Caco-2 (cell line): ENCODE data around the gene MAPK14. TPM values are rescaled to one million over a fixed set of nuclear protein-coding genes. Genes with fewer than 3 reads are reported as not detected.

Experiments used
- BruUV-seq: library from RNA; stranded (reverse); fragments of 400-500 nt; replicated peaks from 2 replicates; lab custom pipeline; 2021; lab: Mats Ljungman, UMichigan
- CTCF ChIA-PET: fragments of 300-600 bp; sonication (Branson Sonifier 250); formaldehyde crosslinking; loops from one replicate; lab custom pipeline; 2022; ENCODE audit warnings: antibody characterized with exemption; lab: Charles Lee
- POLR2A ChIA-PET: fragments of 300-600 bp; sonication (Branson Sonifier 250); formaldehyde crosslinking; loops from one replicate; lab custom pipeline; 2022; ENCODE audit warnings: antibody characterized with exemption; lab: Charles Lee
- DNase-seq, 2 experiments: peaks; one replicate each; pipeline versions ENCODE4 v3.0.0 to v3.0.0-alpha.2; 2020 to 2022
- H3K27me3 ChIP-seq: replicated peaks from 2 replicates; pipeline ENCODE4 v1.6.0; 2011; ENCODE audit warnings: low read length; ENCODE audit not compliant: control insufficient read depth, insufficient read depth
- H3K36me3 ChIP-seq: 2 replicates; pipeline ENCODE4 v1.5.1; 2011; ENCODE audit warnings: low read length; ENCODE audit not compliant: control insufficient read depth, insufficient read depth
- H3K4me1 ChIP-seq: fragments of 250-450 bp; sonication (Bioruptor Pico); 2 replicates; pipeline ENCODE4 v1.5.1; 2020; ENCODE audit warnings: mild to moderate bottlenecking
- H3K4me3 ChIP-seq: 2 replicates; pipeline ENCODE4 v1.5.1; 2011; ENCODE audit warnings: low read depth, mild to moderate bottlenecking, control low read depth, low read length
- H3K9me3 ChIP-seq: fragments of 250-450 bp; sonication (Bioruptor Pico); 2 replicates; pipeline ENCODE4 v1.5.1; 2020; ENCODE audit warnings: mild to moderate bottlenecking, moderate library complexity
- H3K27ac Mint-ChIP-seq: one replicate; pipeline ENCODE4 v1.8.0; 2022; ENCODE audit warnings: mixed read lengths; ENCODE audit not compliant: unreplicated experiment
- H3K27me3 Mint-ChIP-seq: one replicate; pipeline ENCODE4 v1.8.0; 2022; ENCODE audit warnings: mixed read lengths; ENCODE audit not compliant: insufficient read depth, unreplicated experiment
- H3K36me3 Mint-ChIP-seq: one replicate; pipeline ENCODE4 v1.8.0; 2022; ENCODE audit warnings: mild to moderate bottlenecking, mixed read lengths; ENCODE audit not compliant: insufficient read depth, unreplicated experiment
- H3K4me1 Mint-ChIP-seq: one replicate; pipeline ENCODE4 v1.8.0; 2022; ENCODE audit warnings: low read depth, mixed read lengths; ENCODE audit not compliant: unreplicated experiment
- H3K4me3 Mint-ChIP-seq: one replicate; pipeline ENCODE4 v1.8.0; 2022; ENCODE audit warnings: mild to moderate bottlenecking, moderate library complexity, mixed read lengths; ENCODE audit not compliant: unreplicated experiment
- H3K9me3 Mint-ChIP-seq: one replicate; pipeline ENCODE4 v1.8.0; 2022; ENCODE audit warnings: mixed read lengths; ENCODE audit not compliant: unreplicated experiment
- intact Hi-C: fragments of 100-400 bp; cut with micrococcal nuclease; formaldehyde crosslinking; loops from one replicate; pipeline ENCODE4 v1.10.0; 2022; ENCODE audit not compliant: unreplicated experiment
- total RNA-seq: library from RNA; stranded (reverse); gene quantifications from 2 replicates; pipeline ENCODE4 v1.2.3, GENCODE V29; 2022
- TF ChIP-seq, protein P1 (sequence below), 2 experiments: fragments of 200-600 bp in 1 of 2; IDR thresholded peaks; 1 replicate in 1 of 2; 2 replicates in 1 of 2; pipeline versions ENCODE4 v1.5.1 to v1.8.0; 2011 to 2022; ENCODE audit warnings: antibody characterized with exemption in 1 of 2, control low read depth in 1 of 2, inconsistent platforms in 1 of 2, low read depth in 1 of 2, low read length in 1 of 2, mild to moderate bottlenecking in 1 of 2, moderate library complexity in 1 of 2; ENCODE audit not compliant: insufficient read depth in 1 of 2, severe bottlenecking in 1 of 2, unreplicated experiment in 1 of 2

MAPK14 gene
- total RNA-seq, 1 experiment from 2014 or later: 72.0 TPM

- POLR2A ChIA-PET: no interaction called here
- intact Hi-C loops: no loop called here
- Mint-ChIP-seq H3K27ac (no peak overlapping the region), H3K27me3 (no peaks in the 10 kb centered on the region), H3K4me3 (no peak overlapping the region), H3K9me3 (no peaks in the 10 kb centered on the region), H3K4me1 (peaks cover 12% of the 10 kb centered on the region), H3K36me3 (peaks cover 7% of the 10 kb centered on the region)
- CTCF ChIA-PET: interaction anchor here (0.5 to 1.1 kb wide), 2 partner anchors 158 to 611 kb away, joined by 3 to 6 read pairs; no protein-coding TSS in a partner anchor
- peaks cover 8% of the 10 kb centered on the region for H3K36me3 ChIP-seq
- H3K4me1 ChIP-seq: peaks cover 13% of the 10 kb centered on the region
- no peaks in the 10 kb centered on the region for H3K9me3 ChIP-seq
- BruUV-seq: no TSS peak
- H3K4me3 ChIP-seq: no peak overlapping the region
- H3K27me3 ChIP-seq: no peaks in the 10 kb centered on the region
- no peak for DNase-seq
- TF ChIP-seq, protein P1, sequence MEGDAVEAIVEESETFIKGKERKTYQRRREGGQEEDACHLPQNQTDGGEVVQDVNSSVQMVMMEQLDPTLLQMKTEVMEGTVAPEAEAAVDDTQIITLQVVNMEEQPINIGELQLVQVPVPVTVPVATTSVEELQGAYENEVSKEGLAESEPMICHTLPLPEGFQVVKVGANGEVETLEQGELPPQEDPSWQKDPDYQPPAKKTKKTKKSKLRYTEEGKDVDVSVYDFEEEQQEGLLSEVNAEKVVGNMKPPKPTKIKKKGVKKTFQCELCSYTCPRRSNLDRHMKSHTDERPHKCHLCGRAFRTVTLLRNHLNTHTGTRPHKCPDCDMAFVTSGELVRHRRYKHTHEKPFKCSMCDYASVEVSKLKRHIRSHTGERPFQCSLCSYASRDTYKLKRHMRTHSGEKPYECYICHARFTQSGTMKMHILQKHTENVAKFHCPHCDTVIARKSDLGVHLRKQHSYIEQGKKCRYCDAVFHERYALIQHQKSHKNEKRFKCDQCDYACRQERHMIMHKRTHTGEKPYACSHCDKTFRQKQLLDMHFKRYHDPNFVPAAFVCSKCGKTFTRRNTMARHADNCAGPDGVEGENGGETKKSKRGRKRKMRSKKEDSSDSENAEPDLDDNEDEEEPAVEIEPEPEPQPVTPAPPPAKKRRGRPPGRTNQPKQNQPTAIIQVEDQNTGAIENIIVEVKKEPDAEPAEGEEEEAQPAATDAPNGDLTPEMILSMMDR (IDR thresholded peaks at IDR 0.05; ENCODE audit: insufficient read depth in 1 of 2, low read depth in 1 of 2, low read length in 1 of 2, severe bottlenecking in 1 of 2, unreplicated experiment in 1 of 2): no peak
Observed at GRCh38 chr6:36133912-36134311, 106.3 kb downstream of the MAPK14 start.

DNA sequence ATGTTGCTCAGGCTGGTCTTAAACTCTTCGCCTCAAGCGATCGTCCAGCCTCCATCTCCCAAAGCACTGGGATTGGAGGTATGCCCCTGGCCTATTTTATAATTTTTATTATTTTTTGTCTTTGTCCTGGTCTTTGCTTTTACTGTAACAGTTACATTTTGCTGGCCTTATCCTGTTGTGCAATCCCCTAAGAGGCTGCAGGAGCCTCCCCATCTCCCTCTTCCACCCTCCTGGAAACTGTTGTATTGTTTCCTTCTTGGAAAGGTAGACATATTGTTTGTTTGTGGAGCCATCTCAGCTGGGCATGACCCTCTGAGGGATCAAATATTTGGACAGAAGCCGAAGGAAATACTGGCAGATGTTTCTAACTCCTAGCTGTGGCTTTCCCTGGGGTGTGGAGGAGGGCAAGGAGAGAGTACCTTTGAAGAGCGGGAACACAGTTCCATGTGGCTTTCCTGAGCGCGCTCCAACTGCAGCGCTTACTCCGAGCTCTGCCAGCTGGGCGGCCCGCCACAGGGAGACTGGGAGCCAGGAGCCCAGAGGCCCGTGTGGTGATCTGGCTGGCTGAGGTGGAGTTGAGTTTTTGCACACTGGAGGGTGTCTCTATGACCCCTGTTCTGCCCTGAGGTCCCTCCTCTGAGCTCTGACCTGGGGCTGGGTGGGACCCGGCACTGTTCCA, 107.6 kb downstream of the MAPK14 start:
- Histone ChIP-seq H3K36me3 (peaks cover 11% of the 10 kb centered on the region), H3K9me3 (no peaks in the 10 kb centered on the region), H3K4me3 (no peak overlapping the region), H3K4me1 (peaks cover 10% of the 10 kb centered on the region), H3K27me3 (no peaks in the 10 kb centered on the region)
- Mint-ChIP-seq H3K27me3 (no peaks in the 10 kb centered on the region), H3K9me3 (no peaks in the 10 kb centered on the region), H3K4me1 (peaks cover 7% of the 10 kb centered on the region), H3K27ac (no peak overlapping the region), H3K36me3 (peaks cover 7% of the 10 kb centered on the region), H3K4me3 (no peak overlapping the region)
- no TSS peak for BruUV-seq
- ChIA-PET CTCF (interaction anchor here (1.1 kb wide), 1 partner anchor 613 kb away, joined by 6 read pairs; no protein-coding TSS in a partner anchor), POLR2A (no interaction called here)
- DNase-seq: no peak
- TF ChIP-seq, protein P1 (IDR thresholded peaks at IDR 0.05; ENCODE audit: insufficient read depth in 1 of 2, low read depth in 1 of 2, low read length in 1 of 2, severe bottlenecking in 1 of 2, unreplicated experiment in 1 of 2): no peak
- intact Hi-C loops: no loop called here

- Mint-ChIP-seq H3K9me3 (no peaks in the 10 kb centered on the region), H3K27ac (no peak overlapping the region), H3K4me1 (peaks cover 7% of the 10 kb centered on the region), H3K4me3 (no peak overlapping the region), H3K36me3 (peaks cover 7% of the 10 kb centered on the region), H3K27me3 (no peaks in the 10 kb centered on the region)
- DNase-seq: no peak
- intact Hi-C loops: no loop called here
- H3K4me3 ChIP-seq: no peak overlapping the region
- H3K9me3 ChIP-seq: no peaks in the 10 kb centered on the region
- H3K4me1 ChIP-seq: peaks cover 10% of the 10 kb centered on the region
- TF ChIP-seq, protein P1 (IDR thresholded peaks at IDR 0.05; ENCODE audit: insufficient read depth in 1 of 2, low read depth in 1 of 2, low read length in 1 of 2, severe bottlenecking in 1 of 2, unreplicated experiment in 1 of 2): no peak
- no peaks in the 10 kb centered on the region for H3K27me3 ChIP-seq
- peaks cover 11% of the 10 kb centered on the region for H3K36me3 ChIP-seq
- no TSS peak for BruUV-seq
- ChIA-PET POLR2A (no interaction called here), CTCF (no interaction called here)
Observed at GRCh38 chr6:36136034-36136433, 108.4 kb downstream of the MAPK14 start.
